RPMI7951 (cell line): ENCODE data around the gene NLGN1. TPM values are rescaled to one million over a fixed set of nuclear protein-coding genes. Genes with fewer than 3 reads are reported as not detected.

Experiments
- DNase-seq: peaks from one replicate; pipeline ENCODE4 v3.0.0-alpha.2; 2012; ENCODE audit warnings: low read depth
- total RNA-seq: library from RNA; depleted of rRNA; stranded (reverse); fragments of >200 nt; shearing (Covaris generic); gene quantifications from 2 replicates; pipeline ENCODE4 v1.2.3, GENCODE V29; 2014

The NLGN1 gene
- total RNA-seq, 1 experiment from 2014 or later: 0.48 TPM

- no peak for DNase-seq
Measured at GRCh38 chr3:173755161-173755560, 357.6 kb downstream of the NLGN1 start.

GRCh38 chr3:173761161-173761560 is 363.6 kb downstream of the NLGN1 start:
- DNase-seq: no peak

GRCh38 chr3:173762501-173762900 is 365.0 kb downstream of the NLGN1 start:
- DNase-seq: no peak

GRCh38 chr3:173770011-173770410 is 372.5 kb downstream of the NLGN1 start:
- DNase-seq: no peak

GRCh38 chr3:173770796-173771573 is 373.4 kb downstream of the NLGN1 start:
- DNase-seq: no peak

- DNase-seq: no peak
Measured at GRCh38 chr3:173773800-173774199, 376.3 kb downstream of the NLGN1 start.

GRCh38 chr3:173774294-173774693 is 376.8 kb downstream of the NLGN1 start:
- DNase-seq: no peak

- DNase-seq: no peak
Measured at GRCh38 chr3:173778251-173778650, 380.7 kb downstream of the NLGN1 start.

GRCh38 chr3:173780067-173780466 is 382.5 kb downstream of the NLGN1 start:
- no peak for DNase-seq

GRCh38 chr3:173785004-173785403 is 387.5 kb downstream of the NLGN1 start:
- DNase-seq: no peak

GRCh38 chr3:173789530-173790162 is 392.1 kb downstream of the NLGN1 start:
- DNase-seq: no peak

- DNase-seq: no peak
Measured at GRCh38 chr3:173793963-173794362, 396.4 kb downstream of the NLGN1 start.

GRCh38 chr3:173796405-173796804 is 398.9 kb downstream of the NLGN1 start:
- DNase-seq: no peak

- no peak for DNase-seq
Measured at GRCh38 chr3:173796890-173797289, 399.3 kb downstream of the NLGN1 start.

- DNase-seq: no peak
Measured at GRCh38 chr3:173799060-173799816, 401.7 kb downstream of the NLGN1 start.

- DNase-seq: no peak
Measured at GRCh38 chr3:173800154-173800553, 402.6 kb downstream of the NLGN1 start.

GRCh38 chr3:173814809-173815208 is 417.3 kb downstream of the NLGN1 start:
- DNase-seq: no peak

- no peak for DNase-seq
Measured at GRCh38 chr3:173819368-173819767, 421.8 kb downstream of the NLGN1 start.

- no peak for DNase-seq
Measured at GRCh38 chr3:173823911-173824460, 426.4 kb downstream of the NLGN1 start.

GRCh38 chr3:173825730-173826129 is 428.2 kb downstream of the NLGN1 start:
- no peak for DNase-seq

- DNase-seq: no peak
Measured at GRCh38 chr3:173826416-173826815, 428.9 kb downstream of the NLGN1 start.

GRCh38 chr3:173826901-173827609 is 429.5 kb downstream of the NLGN1 start:
- no peak for DNase-seq
